ENCODE measurements around the gene CNTN4. TPM values are rescaled to one million over a fixed set of nuclear protein-coding genes. Genes with fewer than 3 reads are reported as not detected.

Gene CNTN4
- total RNA-seq, 1 experiment from 2014 or later = 2.9 TPM

DNA sequence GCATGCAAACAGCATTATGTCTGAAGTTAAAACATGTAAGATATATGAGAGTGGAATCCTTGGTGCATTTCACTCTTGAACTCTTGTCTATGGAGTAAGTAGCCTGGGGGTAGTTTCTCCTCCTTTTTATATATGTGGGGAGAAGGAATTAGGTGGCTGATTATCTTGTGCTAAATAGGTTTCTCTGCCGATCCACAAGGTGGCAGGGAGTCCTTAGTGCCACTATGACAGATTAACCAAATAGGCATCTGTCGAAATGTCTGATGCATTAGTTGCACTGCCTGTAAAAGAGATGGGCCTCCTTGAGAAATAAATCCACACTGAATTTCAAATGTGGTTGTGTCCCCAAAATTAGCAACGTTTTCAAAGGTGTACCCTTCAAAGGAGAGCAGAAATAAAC lies 170.1 kb downstream of the CNTN4 start:
- intact Hi-C loops (cut with micrococcal nuclease; ENCODE audit: unreplicated experiment) = no loop called here
- TF ChIP-seq CTCF (IDR thresholded peaks at IDR 0.05; ENCODE audit: unreplicated experiment) = no peak
- H3K9me3 Mint-ChIP-seq (ENCODE audit: low read depth, unreplicated experiment) = peaks cover 3% of the 10 kb centered on the region
- H3K36me3 Mint-ChIP-seq (ENCODE audit: insufficient read depth, unreplicated experiment) = no peaks in the 10 kb centered on the region
- no peak overlapping the region for H3K4me3 Mint-ChIP-seq (ENCODE audit: low read depth, unreplicated experiment)
- no TSS peak for BruUV-seq (replicated peaks)
- CTCF ChIA-PET = no interaction called here
- H3K27ac Mint-ChIP-seq (ENCODE audit: unreplicated experiment) = no peak overlapping the region
- H3K27me3 Mint-ChIP-seq (ENCODE audit: unreplicated experiment) = no peaks in the 10 kb centered on the region
- no peaks in the 10 kb centered on the region for H3K4me1 Mint-ChIP-seq (ENCODE audit: low read depth, unreplicated experiment)
- no peak for DNase-seq

DNA sequence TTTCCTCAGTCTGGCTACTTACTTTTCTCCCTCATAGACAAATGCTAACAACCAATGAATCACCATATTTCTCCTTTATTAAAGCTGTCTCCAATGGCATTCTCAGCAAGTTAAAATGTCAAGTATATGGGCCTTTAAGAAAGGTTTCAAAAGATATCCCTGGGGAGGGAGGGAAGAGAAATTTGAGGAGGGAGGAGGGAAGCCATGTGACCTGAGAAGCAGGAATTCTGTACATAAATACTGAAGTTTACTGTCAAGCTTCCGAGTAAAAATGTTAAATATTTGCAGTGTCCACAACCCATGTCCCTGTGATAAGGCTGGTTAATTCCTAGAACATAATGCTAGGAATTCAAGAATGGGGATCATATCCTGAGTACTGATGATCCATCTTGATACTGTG lies 175.9 kb downstream of the CNTN4 start:
- Mint-ChIP-seq H3K4me3 (ENCODE audit: low read depth, unreplicated experiment) (no peak overlapping the region), H3K9me3 (ENCODE audit: low read depth, unreplicated experiment) (peaks cover 6% of the 10 kb centered on the region), H3K4me1 (ENCODE audit: low read depth, unreplicated experiment) (no peaks in the 10 kb centered on the region), H3K27ac (ENCODE audit: unreplicated experiment) (no peak overlapping the region), H3K27me3 (ENCODE audit: unreplicated experiment) (no peaks in the 10 kb centered on the region), H3K36me3 (ENCODE audit: insufficient read depth, unreplicated experiment) (no peaks in the 10 kb centered on the region)
- CTCF ChIA-PET = no interaction called here
- intact Hi-C loops (cut with micrococcal nuclease; ENCODE audit: unreplicated experiment) = no loop called here
- DNase-seq = no peak
- BruUV-seq (replicated peaks) = no TSS peak
- no peak for TF ChIP-seq CTCF (IDR thresholded peaks at IDR 0.05; ENCODE audit: unreplicated experiment)

DNA sequence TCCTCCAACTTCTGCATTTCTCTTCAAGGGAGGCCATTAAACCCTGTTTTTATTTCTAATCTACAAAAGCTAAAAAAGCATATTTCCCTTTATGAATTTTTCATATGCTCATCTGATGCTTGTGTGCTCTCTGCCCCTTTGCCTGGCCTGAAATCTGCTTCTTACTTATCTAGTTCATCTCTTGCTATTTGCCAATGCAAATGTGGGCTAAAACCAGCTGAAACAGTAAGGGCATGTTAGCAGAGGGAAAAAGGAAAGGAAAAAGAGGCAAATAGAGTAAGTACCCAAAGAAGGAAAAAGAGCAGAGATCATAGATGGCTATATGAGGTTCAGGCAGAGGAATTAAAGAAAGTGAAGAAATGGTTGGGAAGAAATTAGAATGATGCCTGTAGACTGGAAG lies 185.2 kb downstream of the CNTN4 start:
- Mint-ChIP-seq H3K27me3 (ENCODE audit: unreplicated experiment) (no peaks in the 10 kb centered on the region), H3K36me3 (ENCODE audit: insufficient read depth, unreplicated experiment) (no peaks in the 10 kb centered on the region), H3K9me3 (ENCODE audit: low read depth, unreplicated experiment) (peaks cover 13% of the 10 kb centered on the region), H3K27ac (ENCODE audit: unreplicated experiment) (no peak overlapping the region), H3K4me3 (ENCODE audit: low read depth, unreplicated experiment) (no peak overlapping the region), H3K4me1 (ENCODE audit: low read depth, unreplicated experiment) (no peaks in the 10 kb centered on the region)
- intact Hi-C loops (cut with micrococcal nuclease; ENCODE audit: unreplicated experiment) = no loop called here
- no peak for DNase-seq
- no TSS peak for BruUV-seq (replicated peaks)
- TF ChIP-seq CTCF (IDR thresholded peaks at IDR 0.05; ENCODE audit: unreplicated experiment) = no peak
- CTCF ChIA-PET = no interaction called here

- intact Hi-C loops (cut with micrococcal nuclease; ENCODE audit: unreplicated experiment) = no loop called here
- no peaks in the 10 kb centered on the region for H3K27me3 Mint-ChIP-seq (ENCODE audit: unreplicated experiment)
Measured at GRCh38 chr3:2300938-2301337, 202.3 kb downstream of the CNTN4 start.

More at GRCh38 chr3:2300938-2301337, 202.3 kb downstream of the CNTN4 start:
- Mint-ChIP-seq H3K27ac (ENCODE audit: unreplicated experiment) (no peak overlapping the region), H3K9me3 (ENCODE audit: low read depth, unreplicated experiment) (peaks cover 2% of the 10 kb centered on the region), H3K4me1 (ENCODE audit: low read depth, unreplicated experiment) (no peaks in the 10 kb centered on the region), H3K36me3 (ENCODE audit: insufficient read depth, unreplicated experiment) (no peaks in the 10 kb centered on the region), H3K4me3 (ENCODE audit: low read depth, unreplicated experiment) (no peak overlapping the region)
- CTCF ChIA-PET = no interaction called here
- no peak for TF ChIP-seq CTCF (IDR thresholded peaks at IDR 0.05; ENCODE audit: unreplicated experiment)
- no peak for DNase-seq
- BruUV-seq (replicated peaks) = no TSS peak
